Endometrial microvascular endothelial cells (primary cell): ENCODE data around the gene RAD51B. TPM values are rescaled to one million over a fixed set of nuclear protein-coding genes. Genes with fewer than 3 reads are reported as not detected.

Source experiments
- in situ Hi-C: cut with HindIII; loops from 2 replicates; pipeline ENCODE4 v1.10.0; 2017; ENCODE audit warnings: low sequenced_read_pairs, low pct_unique_long_range_greater_than_20kb; ENCODE audit errors: inconsistent ontology term
- total RNA-seq: library from RNA; depleted of rRNA; stranded (reverse); fragments of >200 nt; gene quantifications from one replicate; pipeline ENCODE4 v1.2.3, GENCODE V29; 2015; ENCODE audit errors: inconsistent ontology term

The RAD51B gene
- total RNA-seq, 1 donor from 2014 or later = 16.4 TPM

DNA sequence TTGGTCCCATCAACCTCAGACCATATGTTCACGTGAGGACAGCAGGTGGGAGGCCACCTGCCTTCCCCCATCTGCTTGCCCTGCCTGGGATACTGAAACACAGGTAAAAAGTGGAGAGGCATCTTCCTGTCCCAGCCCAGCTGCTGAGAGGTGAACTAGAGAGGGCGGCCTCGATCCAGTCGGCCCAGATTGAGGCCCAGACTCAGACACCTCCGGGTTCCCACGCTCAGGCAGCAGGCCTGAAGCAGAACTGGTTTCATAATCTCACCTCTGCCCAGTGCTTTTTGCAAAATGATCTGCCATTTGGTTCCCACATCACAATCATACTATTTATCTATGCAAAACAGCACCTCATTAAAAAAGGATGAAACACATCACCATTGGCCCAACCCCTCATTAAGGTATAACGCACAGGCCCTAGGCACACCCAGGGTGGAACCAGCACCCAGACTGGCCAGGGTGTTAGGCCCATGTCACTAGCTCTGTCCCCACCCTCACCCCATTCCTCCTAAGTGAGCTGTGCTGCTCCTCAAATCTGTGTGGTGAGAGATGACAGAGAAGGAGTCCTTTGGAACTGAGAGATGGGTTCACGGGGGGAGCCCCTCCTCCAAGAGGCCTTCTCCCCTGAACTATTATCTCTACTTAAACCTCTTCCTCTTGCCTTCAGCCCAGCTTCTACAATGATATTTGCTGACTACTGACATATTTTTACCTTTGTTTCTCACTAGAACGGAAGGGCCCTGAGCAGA, 892.2 kb downstream of the RAD51B start:
- in situ Hi-C loops = no loop called here

DNA sequence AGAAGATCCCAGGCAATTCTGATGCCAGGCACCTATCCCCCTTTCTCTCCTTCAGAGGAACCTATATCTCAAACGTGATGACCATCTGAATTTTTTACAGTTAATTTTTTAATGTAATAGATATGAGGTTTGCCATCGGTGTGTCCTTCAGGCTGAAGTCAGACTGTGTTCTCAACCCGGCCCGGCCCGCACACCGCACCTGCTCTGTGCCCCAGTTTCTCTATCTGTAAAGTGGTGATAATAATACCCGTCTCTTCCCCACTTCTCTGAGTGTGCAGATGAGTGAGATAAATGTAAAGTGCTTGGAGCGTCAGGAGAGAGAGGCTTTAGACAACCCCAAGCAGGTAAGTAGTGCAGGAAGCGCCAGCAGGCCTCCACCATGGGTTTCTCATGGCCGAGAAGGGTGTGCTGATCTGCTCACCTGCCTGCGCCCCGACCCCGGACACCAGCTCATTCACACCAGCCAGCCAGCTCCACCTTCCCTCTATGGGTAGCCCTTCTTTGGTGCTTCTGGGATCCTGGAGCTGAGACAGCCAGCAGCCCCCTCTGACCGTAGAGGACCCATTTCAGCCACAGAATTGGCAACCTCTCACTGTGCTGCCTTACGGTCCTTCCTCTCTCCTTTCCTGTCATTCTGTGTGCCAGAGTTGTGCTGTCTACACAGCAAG, 893.3 kb downstream of the RAD51B start:
- in situ Hi-C loops = no loop called here

GRCh38 chr14:68713782-68714181, 894.2 kb downstream of the RAD51B start:
- in situ Hi-C loops = no loop called here

DNA sequence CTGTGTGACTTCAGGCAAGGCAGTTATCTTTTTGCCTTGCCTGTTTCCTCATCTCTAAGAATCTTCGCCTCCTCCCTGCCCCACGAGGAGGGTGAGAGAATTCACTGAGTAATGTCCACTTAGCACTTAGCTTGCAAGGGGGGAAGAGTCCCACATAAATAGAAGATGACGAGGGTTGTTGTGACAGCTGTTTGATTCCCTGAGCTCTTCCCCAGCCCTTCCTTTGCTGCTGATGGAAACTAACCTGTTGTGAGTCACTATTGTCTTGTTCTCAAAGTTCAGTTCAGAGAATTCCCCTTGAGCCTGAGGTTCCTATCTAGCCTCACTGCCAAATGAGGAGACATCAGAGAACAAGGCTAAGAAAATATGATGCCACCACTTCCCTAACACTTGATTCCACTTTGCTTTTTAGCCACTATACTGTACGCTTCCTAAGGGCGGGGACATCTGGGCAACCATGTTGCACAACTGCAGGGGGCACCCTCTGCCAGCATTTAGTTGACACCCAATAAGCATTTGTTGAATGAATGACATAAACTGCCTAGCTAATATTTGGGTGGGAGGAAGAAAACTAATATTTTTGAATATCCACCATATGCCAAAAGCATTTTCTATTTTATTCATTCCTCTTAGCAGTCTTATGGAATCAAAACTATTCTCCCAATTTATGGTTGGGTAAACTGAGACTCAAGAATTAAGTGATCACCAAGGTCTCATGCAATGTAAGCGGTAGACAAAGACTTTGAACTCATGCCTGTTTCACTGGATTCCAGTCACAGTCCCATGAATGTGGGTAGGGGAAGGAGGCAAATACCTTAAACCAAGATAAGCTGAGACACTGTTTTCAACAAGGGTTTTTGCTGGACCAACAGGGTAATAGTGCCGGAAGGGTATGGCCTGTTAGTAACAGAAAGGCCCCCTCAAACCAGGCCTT, 895.7 kb downstream of the RAD51B start:
- in situ Hi-C loops = no loop called here

GRCh38 chr14:68716698-68717097, 897.1 kb downstream of the RAD51B start:
- in situ Hi-C loops = no loop called here

DNA sequence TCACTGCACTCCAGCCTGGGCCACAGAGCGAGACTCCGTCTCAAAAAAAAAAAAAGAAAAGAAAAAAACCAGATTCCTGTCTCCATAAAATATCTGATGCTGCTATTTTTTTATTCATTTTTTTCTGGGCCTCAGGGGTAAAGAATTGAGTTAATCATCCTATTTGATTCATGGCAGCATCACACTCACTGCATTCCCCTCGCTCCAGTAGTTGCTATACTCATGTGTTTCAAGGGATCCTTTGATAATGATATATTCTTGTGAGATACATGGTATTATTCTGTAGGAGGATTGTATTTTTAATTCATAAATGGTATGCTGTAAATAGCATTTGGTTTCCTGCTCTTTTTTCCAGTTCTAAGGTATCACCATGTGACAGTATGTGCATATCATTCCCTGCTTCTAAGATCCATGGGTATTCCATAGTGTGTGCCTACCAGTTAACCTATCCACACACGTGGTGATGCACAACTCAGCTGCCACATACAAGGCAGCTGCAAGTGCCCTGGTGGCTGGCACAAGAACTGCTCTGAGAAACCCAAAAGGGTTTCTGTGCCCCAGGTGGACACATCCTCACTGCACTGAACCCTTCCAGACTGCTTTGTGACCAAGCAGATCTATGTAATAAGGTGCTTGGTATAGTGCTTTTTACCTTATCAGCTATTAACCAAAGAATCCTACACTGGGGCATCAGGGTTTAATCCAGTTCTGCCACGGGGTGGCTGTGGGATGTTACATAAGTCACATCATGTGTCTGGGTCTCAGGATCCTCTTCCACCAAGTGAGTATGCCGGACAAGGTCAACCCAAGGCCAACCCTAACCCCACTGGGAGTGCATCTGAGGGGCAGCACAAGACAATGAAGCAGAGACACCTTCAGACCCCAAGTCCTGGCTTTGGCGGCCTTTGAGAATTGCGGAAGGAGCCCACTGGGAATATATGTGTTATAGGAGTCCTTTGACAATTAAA, 898.7 kb downstream of the RAD51B start:
- in situ Hi-C loops = no loop called here

DNA sequence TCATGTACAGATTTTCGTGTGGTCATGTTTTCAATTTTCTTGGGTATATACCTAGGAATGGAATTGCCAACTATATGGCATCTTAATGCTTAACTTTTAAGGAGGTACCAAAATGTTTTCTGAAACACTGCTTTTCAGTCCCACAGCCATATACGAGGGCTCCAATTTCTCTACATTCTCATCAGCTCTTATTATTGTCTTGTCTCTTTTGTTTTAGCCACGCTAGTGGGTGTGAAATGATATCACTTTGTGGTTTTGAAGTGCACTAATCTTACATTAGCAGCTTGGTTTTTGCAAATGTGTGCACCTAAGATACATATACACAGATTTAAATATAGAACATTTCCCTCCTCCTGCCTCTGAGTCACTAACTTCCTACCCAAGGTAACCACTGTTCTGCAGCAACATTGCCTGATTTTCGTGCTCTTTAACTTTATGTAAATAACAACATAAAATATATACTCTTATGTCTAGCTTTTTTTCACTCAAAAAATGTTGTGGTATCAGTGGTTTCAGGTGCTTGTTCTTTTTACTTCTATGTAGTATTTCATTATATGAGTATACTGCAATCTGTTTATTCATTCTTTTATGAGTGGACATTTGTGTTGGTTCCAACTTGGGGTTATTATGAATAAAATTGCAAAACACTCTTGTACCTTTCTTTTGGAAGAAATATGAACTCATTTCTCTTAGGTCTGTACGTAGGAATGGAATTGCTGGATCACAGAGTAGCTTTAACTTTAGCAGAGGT, 900.2 kb downstream of the RAD51B start:
- in situ Hi-C loops = no loop called here

- in situ Hi-C loops = no loop called here
Measured at GRCh38 chr14:68722186-68722585, 902.6 kb downstream of the RAD51B start.

DNA sequence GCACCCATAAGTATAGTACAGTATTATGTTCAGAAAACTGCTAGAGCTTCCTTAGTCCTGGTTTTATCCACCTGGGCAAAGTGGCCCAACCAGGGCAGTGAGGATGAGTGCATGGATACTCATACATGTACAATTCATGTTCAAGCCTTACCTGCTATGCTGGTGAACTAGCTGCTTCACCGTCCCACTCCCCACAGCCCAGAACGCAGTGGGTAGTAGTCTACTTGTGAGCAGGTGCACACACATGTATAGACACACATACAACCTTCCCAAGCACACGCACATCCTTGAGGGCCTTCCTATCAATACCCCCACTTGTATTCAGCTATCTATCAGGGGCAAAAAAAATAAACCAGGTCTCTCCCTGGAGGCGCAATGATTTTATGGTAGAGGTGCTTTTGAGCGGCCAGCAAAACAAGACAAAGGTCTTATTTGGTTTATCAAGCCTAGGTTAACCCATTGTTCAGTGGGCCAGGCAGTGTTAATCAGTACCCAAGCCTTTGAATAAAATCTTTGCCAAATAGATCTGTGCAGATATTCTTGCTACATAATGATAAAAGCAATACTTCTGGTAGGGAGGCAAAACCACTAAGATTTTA, 903.5 kb downstream of the RAD51B start:
- in situ Hi-C loops = no loop called here

GRCh38 chr14:68723808-68724268, 904.3 kb downstream of the RAD51B start:
- in situ Hi-C loops = no loop called here

- in situ Hi-C loops = no loop called here
Measured at GRCh38 chr14:68724914-68725313, 905.3 kb downstream of the RAD51B start.

DNA sequence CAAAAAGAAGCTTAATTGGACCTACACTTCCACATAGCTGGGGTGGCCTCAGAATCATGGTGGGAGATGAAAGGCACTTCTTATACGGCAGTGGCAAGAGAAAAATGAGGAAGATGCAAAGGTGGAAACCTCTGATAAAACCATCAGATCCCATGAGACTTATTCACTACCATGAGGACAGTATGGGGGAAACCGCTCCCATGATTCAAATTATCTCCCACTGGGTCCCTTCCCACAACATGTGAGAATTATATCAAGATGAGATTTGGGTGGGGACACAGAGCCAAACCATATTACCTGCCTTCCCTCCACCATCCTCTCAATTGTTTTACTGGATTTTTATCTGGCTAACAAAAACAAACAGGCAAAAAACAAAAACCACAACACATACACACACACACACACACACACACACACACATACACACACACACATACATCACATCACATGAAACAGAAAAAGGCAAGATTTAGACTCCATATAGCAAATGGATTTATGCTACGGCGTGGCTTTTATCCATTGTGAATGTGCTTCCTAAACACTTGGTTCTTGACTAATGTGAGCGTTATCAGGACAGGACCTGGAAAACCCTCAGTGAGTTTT, 906.6 kb downstream of the RAD51B start:
- in situ Hi-C loops = no loop called here

GRCh38 chr14:68727315-68728047, 907.9 kb downstream of the RAD51B start:
- in situ Hi-C loops = no loop called here

- in situ Hi-C loops = no loop called here
Measured at GRCh38 chr14:68728342-68729106, 908.9 kb downstream of the RAD51B start.

GRCh38 chr14:68729556-68729955, 910.0 kb downstream of the RAD51B start:
- in situ Hi-C loops = no loop called here

DNA sequence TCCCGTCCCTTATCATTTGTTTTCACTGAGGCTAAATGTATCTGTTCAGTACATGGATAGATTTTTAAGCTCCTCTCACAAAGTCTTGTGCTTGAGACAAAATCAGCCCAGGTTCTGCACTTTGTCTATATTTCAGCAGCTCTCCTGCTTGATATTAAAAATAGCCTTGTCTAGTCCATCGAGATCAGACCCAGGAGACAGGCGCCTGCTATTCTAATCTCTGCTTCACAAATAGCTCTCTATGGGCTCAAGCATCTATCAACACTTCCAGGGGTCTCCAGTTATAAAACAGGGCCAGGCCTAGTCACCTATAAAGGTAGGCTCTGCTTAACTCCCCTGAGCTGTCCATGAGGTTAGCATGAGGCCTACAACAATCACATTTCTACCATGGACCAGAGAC, 910.8 kb downstream of the RAD51B start:
- in situ Hi-C loops = no loop called here
